ENCODE data around the gene PEX26. TPM values are rescaled to one million over a fixed set of nuclear protein-coding genes. Genes with fewer than 3 reads are reported as not detected.

PEX26 gene
- total RNA-seq, 2 experiments from 2014 or later, result 44.4 TPM

DNA sequence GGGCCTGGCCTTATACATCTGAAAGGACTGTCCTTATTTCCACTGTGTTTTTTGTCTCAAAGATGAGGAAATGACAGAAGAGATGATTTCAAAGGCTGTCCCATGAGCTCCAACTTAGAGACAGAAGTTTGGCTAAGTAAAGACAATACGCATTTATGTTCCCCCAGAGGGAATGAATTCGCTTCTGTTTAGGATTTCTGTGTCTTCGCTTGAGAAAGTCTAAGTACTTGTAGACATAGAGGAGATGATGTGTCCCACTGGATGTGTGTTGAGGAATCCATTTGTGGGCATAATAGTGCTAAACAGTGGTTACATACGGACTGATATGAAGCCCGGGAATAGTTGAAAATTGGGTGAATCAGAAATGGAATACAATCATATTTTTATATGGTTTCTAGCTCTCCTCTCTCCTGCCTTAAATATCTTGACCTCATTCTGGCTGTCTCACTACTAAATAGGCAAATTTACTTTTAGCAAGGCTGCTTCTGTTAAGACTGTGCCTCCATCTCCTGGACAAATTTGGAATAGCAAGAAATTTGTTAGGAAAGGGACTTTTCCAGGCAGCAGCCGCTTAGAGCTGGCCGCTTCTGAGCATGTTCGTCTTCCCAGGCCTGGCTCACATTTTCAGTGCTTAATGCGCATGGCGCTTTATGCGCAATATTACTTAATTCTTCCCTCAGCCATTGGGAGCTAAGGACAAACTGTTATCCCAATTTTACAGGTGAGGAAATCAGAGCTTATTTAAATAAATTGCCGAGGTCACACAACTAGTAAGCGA, 1.9 kb upstream of the PEX26 start:
- DNase-seq (peak; percentile 47), ATAC-seq (no peak)
- H3K4me1 Mint-ChIP-seq (ENCODE audit: low read depth), result peaks cover 28% of the 10 kb centered on the region
- no peaks in the 10 kb centered on the region for H3K9me3 Mint-ChIP-seq (ENCODE audit: insufficient read depth)
- ChIA-PET CTCF (interaction anchor here (0.6 to 8.1 kb wide), 41 partner anchors 11 to 523 kb away, joined by 3 to 157 read pairs (median 4); partner anchors contain the start of genes BCL2L13, MICAL3 and USP18), POLR2A (interaction anchor here (0.6 to 2.7 kb wide), 6 partner anchors 74 to 922 kb away, joined by 3 to 18 read pairs (median 5); partner anchors contain the start of gene USP18)
- H3K36me3 Mint-ChIP-seq (ENCODE audit: low read depth), result peaks cover 19% of the 10 kb centered on the region
- no peaks in the 10 kb centered on the region for H3K27me3 Mint-ChIP-seq (ENCODE audit: low read depth)
- no peak overlapping the region for H3K27ac Mint-ChIP-seq
- H3K4me3 Mint-ChIP-seq, result peak overlapping the region; percentile 27

DNA sequence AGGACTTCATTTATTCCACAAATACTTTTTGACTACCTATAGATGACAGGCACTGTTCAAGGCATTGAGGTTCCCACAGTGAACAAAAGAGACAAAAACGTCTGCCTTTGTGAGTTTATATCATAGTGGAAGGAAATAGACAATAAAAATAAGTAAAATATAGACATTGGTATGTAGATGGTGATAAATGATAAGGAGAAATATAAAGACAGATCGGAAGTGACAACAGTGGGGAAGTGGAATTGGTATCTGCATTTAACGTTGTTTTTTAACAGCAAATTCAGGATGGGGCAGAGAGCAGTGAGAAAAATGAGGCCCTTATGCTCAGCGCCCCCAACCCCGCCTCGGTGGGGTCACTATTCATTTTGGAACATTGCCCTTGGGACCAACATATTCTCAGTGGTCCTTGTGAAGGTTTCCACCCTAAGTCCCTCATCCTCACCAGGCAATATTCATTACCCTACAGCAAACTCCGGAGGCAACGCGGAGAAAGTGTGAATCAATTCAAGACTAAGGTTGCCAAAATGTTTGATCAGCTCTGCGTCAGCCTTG, 627 bp upstream of the PEX26 start:
- H3K4me1 Mint-ChIP-seq (ENCODE audit: low read depth), result peaks cover 39% of the 10 kb centered on the region
- H3K27me3 Mint-ChIP-seq (ENCODE audit: low read depth), result no peaks in the 10 kb centered on the region
- H3K36me3 Mint-ChIP-seq (ENCODE audit: low read depth), result peaks cover 31% of the 10 kb centered on the region
- ChIA-PET POLR2A (interaction anchor here (0.7 to 2.7 kb wide), 15 partner anchors 8 to 438 kb away, joined by 3 to 18 read pairs (median 4); partner anchors contain the start of genes BCL2L13 and USP18), CTCF (interaction anchor here (0.5 to 8.1 kb wide), 16 partner anchors 11 to 904 kb away, joined by 3 to 157 read pairs (median 5); partner anchors contain the start of gene USP18)
- DNase-seq (no peak), ATAC-seq (no peak)
- H3K27ac Mint-ChIP-seq, result peak overlapping the region; percentile 98
- no peaks in the 10 kb centered on the region for H3K9me3 Mint-ChIP-seq (ENCODE audit: insufficient read depth)
- H3K4me3 Mint-ChIP-seq, result peak overlapping the region; percentile 96

DNA sequence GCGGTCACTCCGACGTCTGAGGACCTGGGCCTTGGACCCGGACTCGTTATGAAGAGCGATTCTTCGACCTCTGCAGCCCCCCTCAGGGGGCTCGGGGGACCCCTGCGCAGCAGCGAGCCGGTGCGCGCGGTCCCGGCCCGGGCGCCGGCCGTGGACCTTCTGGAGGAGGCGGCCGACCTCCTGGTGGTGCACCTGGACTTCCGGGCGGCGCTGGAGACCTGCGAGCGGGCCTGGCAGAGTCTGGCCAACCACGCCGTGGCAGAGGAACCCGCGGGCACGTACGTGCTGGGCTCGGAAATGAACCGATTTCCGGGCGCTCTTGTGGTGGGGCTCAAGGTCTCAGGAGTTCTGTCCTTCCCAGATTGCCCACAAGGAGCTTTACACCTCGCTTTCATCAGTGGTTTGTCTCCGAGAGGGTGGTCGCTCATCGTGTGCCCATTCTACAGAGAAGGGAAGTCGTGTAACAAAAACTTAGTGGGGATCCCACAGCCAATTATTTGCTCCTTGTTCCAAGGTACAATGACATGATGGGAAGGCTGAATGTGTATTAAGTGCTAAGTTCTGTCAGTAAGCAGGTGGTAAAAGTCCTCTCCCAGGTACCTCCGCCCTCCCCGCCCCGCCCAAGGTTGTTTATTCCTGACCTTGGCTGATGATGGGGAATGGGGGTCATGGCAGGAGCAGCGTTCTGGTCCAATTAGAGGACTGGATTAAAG, 695 bp downstream of the PEX26 start:
- H3K9me3 Mint-ChIP-seq (ENCODE audit: insufficient read depth), result no peaks in the 10 kb centered on the region
- CTCF ChIA-PET, result interaction anchor here (1.1 to 8.1 kb wide), 5 partner anchors 15 to 906 kb away, joined by 3 to 157 read pairs (median 5); partner anchors contain the start of gene USP18
- DNase-seq, result peak; percentile 62
- POLR2A ChIA-PET, result interaction anchor here (0.7 to 2.5 kb wide), 11 partner anchors 8 to 1907 kb away, joined by 3 to 18 read pairs (median 4); partner anchors contain the start of gene USP18
- H3K4me3 Mint-ChIP-seq, result peak overlapping the region; percentile 96
- H3K27me3 Mint-ChIP-seq (ENCODE audit: low read depth), result no peaks in the 10 kb centered on the region
- H3K27ac Mint-ChIP-seq, result peak overlapping the region; percentile 98
- peak; percentile 47 for ATAC-seq
- peaks cover 49% of the 10 kb centered on the region for H3K4me1 Mint-ChIP-seq (ENCODE audit: low read depth)
- H3K36me3 Mint-ChIP-seq (ENCODE audit: low read depth), result peaks cover 42% of the 10 kb centered on the region

DNA sequence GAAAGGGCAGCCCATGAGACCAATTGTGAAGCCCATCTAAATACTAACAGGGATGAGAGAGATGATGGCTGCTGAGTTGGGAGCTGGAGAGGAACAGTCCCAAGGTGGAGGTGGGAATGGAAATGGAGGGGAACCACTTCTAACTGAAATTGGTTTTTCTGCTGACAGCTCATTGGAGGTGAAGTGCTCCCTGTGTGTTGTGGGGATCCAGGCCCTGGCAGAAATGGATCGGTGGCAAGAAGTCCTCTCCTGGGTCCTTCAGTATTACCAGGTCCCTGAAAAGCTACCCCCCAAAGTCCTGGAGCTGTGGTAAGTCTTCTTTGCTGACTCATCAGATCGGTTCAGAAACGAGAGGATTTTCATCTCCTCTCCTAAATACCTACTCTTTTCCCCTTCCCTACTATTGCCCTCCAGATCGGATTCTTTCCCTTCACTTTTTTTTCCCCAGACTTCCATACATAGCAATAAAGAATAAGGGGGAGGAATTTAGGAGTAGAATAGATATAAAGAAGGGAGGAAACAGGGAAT, 2.0 kb downstream of the PEX26 start:
- Mint-ChIP-seq H3K36me3 (ENCODE audit: low read depth) (peaks cover 45% of the 10 kb centered on the region), H3K4me1 (ENCODE audit: low read depth) (peaks cover 49% of the 10 kb centered on the region), H3K27me3 (ENCODE audit: low read depth) (no peaks in the 10 kb centered on the region), H3K27ac (peak overlapping the region; percentile 8), H3K4me3 (peak overlapping the region; percentile 96), H3K9me3 (ENCODE audit: insufficient read depth) (no peaks in the 10 kb centered on the region)
- ChIA-PET POLR2A (interaction anchor here (1.4 to 1.8 kb wide), 2 partner anchors 12 to 21 kb away, joined by 4 to 6 read pairs; no protein-coding TSS in a partner anchor), CTCF (interaction anchor here (1.1 to 8.1 kb wide), 2 partner anchors 71 to 249 kb away, joined by 6 to 157 read pairs; partner anchors contain the start of gene USP18)
- ATAC-seq (no peak), DNase-seq (no peak)

DNA sequence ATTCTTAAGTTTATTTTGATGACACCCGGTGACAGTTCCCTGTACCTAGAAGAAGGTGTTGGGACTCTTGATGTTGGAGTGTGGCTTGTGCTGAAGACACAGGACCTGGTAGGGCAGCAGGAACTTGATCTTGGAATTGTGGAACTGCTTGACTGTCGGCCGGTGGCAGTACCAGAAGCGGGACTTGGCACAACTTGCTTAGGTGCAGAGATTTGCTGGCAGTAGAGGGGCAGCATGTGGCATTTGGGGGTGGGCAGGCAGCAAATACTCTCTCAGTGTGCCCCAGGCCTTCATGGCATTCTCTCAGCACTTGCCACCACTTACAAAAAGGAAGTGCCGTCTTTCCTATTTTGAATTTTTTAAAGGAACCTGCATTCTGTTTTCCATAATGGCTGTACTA, 3.6 kb downstream of the PEX26 start:
- no peak overlapping the region for H3K4me3 Mint-ChIP-seq
- H3K4me1 Mint-ChIP-seq (ENCODE audit: low read depth), result peaks cover 45% of the 10 kb centered on the region

DNA sequence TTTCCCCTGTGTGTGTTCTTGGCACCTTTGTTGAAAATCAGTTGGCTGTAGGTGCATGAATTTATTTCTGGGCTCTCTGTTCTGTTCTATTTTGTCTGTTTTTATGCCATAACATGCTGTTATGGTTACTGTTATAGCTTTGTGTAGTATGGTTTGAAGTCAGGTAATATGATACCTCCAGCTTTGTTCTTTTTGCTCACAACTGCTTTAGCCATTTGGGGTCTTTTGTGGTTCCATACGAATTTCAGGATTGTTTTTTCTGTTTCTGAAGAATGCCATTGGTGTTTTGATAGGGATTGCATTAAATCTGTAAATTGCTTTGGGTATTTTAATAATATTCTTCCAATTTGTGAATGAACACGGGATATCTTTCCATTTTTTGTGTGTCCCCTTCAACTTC, 4.7 kb downstream of the PEX26 start:
- peaks cover 60% of the 10 kb centered on the region for H3K36me3 Mint-ChIP-seq (ENCODE audit: low read depth)
- peaks cover 37% of the 10 kb centered on the region for H3K4me1 Mint-ChIP-seq (ENCODE audit: low read depth)
- CTCF ChIA-PET, result no interaction called here

More for the DNA sequence above, 3.6 kb downstream of the PEX26 start:
- Mint-ChIP-seq H3K36me3 (ENCODE audit: low read depth) (peaks cover 56% of the 10 kb centered on the region), H3K27me3 (ENCODE audit: low read depth) (no peaks in the 10 kb centered on the region), H3K27ac (no peak overlapping the region), H3K9me3 (ENCODE audit: insufficient read depth) (no peaks in the 10 kb centered on the region)
- POLR2A ChIA-PET, result no interaction called here
- CTCF ChIA-PET, result no interaction called here
- DNase-seq (no peak), ATAC-seq (no peak)

DNA sequence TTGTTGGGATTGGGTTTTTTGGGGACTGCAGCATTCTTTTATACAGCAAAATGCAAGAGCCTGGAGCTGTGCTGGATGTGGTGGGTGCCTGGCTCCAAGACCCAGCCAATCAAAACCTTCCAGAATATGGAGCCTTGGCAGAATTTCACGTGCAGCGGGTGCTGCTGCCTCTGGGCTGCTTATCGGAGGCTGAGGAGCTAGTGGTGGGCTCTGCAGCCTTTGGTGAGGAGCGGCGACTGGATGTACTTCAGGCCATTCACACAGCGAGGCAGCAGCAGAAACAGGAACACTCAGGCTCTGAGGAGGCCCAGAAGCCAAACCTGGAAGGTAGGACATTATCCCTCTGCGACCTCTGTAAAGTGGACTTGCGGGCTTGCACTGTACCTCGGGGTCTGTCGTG, 5.6 kb downstream of the PEX26 start:
- peaks cover 35% of the 10 kb centered on the region for H3K4me1 Mint-ChIP-seq (ENCODE audit: low read depth)
- H3K36me3 Mint-ChIP-seq (ENCODE audit: low read depth), result peaks cover 68% of the 10 kb centered on the region
- POLR2A ChIA-PET, result interaction anchor here (0.6 kb wide), 1 partner anchor 445 kb away, joined by 3 read pairs; the partner anchor contains the start of gene BCL2L13
- DNase-seq (no peak), ATAC-seq (no peak)
- H3K9me3 Mint-ChIP-seq (ENCODE audit: insufficient read depth), result no peaks in the 10 kb centered on the region
- no peaks in the 10 kb centered on the region for H3K27me3 Mint-ChIP-seq (ENCODE audit: low read depth)
- H3K27ac Mint-ChIP-seq, result no peak overlapping the region
- CTCF ChIA-PET, result no interaction called here
- H3K4me3 Mint-ChIP-seq, result no peak overlapping the region

More for the DNA sequence above, 4.7 kb downstream of the PEX26 start:
- no peaks in the 10 kb centered on the region for H3K27me3 Mint-ChIP-seq (ENCODE audit: low read depth)
- DNase-seq (no peak), ATAC-seq (no peak)
- no peaks in the 10 kb centered on the region for H3K9me3 Mint-ChIP-seq (ENCODE audit: insufficient read depth)
- H3K27ac Mint-ChIP-seq, result no peak overlapping the region
- POLR2A ChIA-PET, result no interaction called here
- no peak overlapping the region for H3K4me3 Mint-ChIP-seq

DNA sequence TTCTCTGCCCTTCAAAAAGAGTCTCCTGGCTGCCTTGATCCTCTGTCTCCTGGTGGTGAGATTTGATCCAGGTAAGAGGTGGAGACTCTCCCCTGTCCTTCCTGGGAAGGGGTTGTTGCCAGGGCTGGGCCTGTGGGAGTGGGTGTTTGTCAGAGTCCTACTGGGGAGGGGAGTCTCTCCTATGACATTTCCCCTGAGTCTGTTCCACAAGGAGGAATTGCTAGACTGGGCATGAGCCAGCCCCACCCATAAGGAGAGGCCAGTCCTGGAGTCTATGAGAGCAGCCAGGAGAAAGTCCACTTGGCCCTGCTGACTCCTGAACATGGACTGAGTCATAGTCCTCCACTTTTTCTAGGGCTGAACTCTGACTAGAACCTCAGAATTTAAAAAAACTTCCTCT, 7.4 kb downstream of the PEX26 start:
- Mint-ChIP-seq H3K27me3 (ENCODE audit: low read depth) (no peaks in the 10 kb centered on the region), H3K36me3 (ENCODE audit: low read depth) (peaks cover 66% of the 10 kb centered on the region), H3K4me1 (ENCODE audit: low read depth) (peaks cover 23% of the 10 kb centered on the region), H3K9me3 (ENCODE audit: insufficient read depth) (no peaks in the 10 kb centered on the region), H3K4me3 (no peak overlapping the region), H3K27ac (no peak overlapping the region)
- DNase-seq (no peak), ATAC-seq (no peak)
- POLR2A ChIA-PET, result no interaction called here
- CTCF ChIA-PET, result no interaction called here

DNA sequence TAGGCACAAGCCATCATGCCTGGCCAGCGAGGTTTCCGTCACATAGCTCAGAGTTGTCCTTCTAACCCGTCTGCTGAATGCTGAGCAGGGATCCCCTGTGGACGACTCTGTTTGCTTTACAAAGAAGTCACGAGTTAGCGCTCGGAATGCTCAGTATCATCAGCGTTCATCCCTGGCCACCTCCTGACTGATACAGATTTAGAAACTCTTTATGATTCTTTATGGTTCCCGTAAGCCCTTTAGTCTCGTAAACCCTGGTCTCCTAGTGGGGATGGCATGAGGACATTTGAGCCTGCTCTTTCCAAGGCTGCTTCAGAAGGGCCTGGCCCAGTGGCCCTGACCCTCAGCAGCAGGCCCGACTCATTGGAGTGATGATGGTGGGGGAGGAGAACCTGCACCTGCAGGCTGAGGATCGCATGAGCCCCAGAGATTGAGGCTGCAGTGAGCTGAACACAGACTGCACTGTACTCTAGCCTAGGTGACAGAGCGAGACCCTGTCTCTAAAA, 9.6 kb downstream of the PEX26 start:
- no peaks in the 10 kb centered on the region for H3K9me3 Mint-ChIP-seq (ENCODE audit: insufficient read depth)
- H3K4me1 Mint-ChIP-seq (ENCODE audit: low read depth), result peaks cover 15% of the 10 kb centered on the region
- peaks cover 59% of the 10 kb centered on the region for H3K36me3 Mint-ChIP-seq (ENCODE audit: low read depth)
- H3K27me3 Mint-ChIP-seq (ENCODE audit: low read depth), result no peaks in the 10 kb centered on the region
- no peak overlapping the region for H3K27ac Mint-ChIP-seq
- no peak for ATAC-seq
- no peak overlapping the region for H3K4me3 Mint-ChIP-seq
- ChIA-PET POLR2A (interaction anchor here (0.9 to 1.0 kb wide), 2 partner anchors 9 to 65 kb away, joined by 3 read pairs; partner anchors contain the start of gene PEX26), CTCF (interaction anchor here (1.4 kb wide), 1 partner anchor 11 kb away, joined by 3 read pairs; no protein-coding TSS in a partner anchor)
- DNase-seq, result no peak

DNA sequence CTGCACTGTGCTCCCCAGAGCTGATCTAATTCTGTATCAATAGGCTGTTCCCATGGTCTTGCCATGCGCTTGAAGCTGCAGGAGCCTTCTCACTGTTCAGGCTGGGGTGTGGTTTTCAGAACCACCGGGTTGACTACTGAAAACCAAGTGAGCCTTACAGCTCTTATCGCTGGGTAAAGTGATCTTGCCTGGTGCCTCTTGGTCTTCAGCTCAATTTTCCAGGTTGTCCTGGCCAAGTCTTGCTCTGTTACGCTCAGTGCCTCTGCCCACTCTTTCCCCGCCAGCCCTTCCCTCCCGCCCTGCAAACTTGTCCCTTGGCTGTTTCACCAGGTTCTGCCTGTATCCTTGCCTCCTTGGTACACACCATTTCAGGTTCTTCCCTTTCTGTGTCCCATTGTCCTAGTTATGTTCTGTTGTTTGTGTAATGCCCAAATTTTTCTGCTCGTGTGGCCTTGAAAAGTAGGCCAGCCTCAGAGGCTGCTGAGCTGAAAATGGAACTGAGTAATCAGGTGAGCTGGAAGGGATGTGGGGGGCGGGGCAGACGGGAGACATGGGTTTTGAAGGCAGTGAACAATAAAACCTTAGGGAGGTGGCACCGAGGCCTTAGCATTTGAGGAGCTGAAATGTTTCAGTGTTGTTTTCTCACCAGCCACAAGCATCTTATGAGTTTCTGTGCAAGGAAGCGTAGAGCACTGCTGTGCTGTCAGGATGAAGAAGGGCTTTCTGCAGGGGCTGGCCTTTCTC, 11.2 kb downstream of the PEX26 start:
- DNase-seq, result no peak
- Mint-ChIP-seq H3K27me3 (ENCODE audit: low read depth) (no peaks in the 10 kb centered on the region), H3K27ac (no peak overlapping the region), H3K4me3 (no peak overlapping the region), H3K4me1 (ENCODE audit: low read depth) (peaks cover 7% of the 10 kb centered on the region), H3K9me3 (ENCODE audit: insufficient read depth) (no peaks in the 10 kb centered on the region), H3K36me3 (ENCODE audit: low read depth) (peaks cover 51% of the 10 kb centered on the region)
- POLR2A ChIA-PET, result no interaction called here
- CTCF ChIA-PET, result interaction anchor here (0.8 to 1.5 kb wide), 4 partner anchors 11 to 304 kb away, joined by 3 read pairs; no protein-coding TSS in a partner anchor
- ATAC-seq, result no peak
